Peyer's patch (tissue), 4 donors: ENCODE results near the gene RPL36AL. TPM values are rescaled to one million over a fixed set of nuclear protein-coding genes. Genes with fewer than 3 reads are reported as not detected.
"Not testable (repeated sequence)": the region's sequence is repeated elsewhere in the genome, so short reads cannot be mapped to it uniquely, and the experiment has no call there.

Experiments used
- DNase-seq, 3 donors: peaks; one replicate each; pipeline ENCODE4 v3.0.0-alpha.2; 2017 to 2019
- H3K27ac ChIP-seq, 4 donors: fragments of 200-600 bp; sonication (generic); one replicate each; pipeline ENCODE4 v1.5.1; 2016 to 2019
- H3K27me3 ChIP-seq, 2 donors: fragments of 200-600 bp; sonication (generic); one replicate each; pipeline ENCODE4 v1.5.1; 2019
- H3K36me3 ChIP-seq, 3 donors: fragments of 200-600 bp; sonication (generic); one replicate each; pipeline ENCODE4 v1.5.1; 2016 to 2019
- H3K4me1 ChIP-seq, 4 donors: fragments of 200-600 bp; sonication (generic); one replicate each; pipeline ENCODE4 v1.5.1; 2016 to 2019
- H3K4me3 ChIP-seq, 4 donors: fragments of 200-600 bp; sonication (generic); 1 replicate in 3 of 4; 2 replicates in 1 of 4; pipeline ENCODE4 v1.5.1; 2016 to 2019; ENCODE audit warnings: mild to moderate bottlenecking in 1 of 4
- H3K9me3 ChIP-seq, 4 donors: fragments of 200-600 bp; sonication (generic); one replicate each; pipeline ENCODE4 v1.5.1; 2016 to 2019; ENCODE audit warnings: mild to moderate bottlenecking in 1 of 4
- POLR2A ChIP-seq, 2 donors: fragments of 450-650 bp; IDR thresholded peaks; one replicate each; pipeline ENCODE4 v1.5.1; 2017; ENCODE audit warnings: antibody characterized with exemption in 2 of 2, mild to moderate bottlenecking in 2 of 2, moderate library complexity in 2 of 2
- total RNA-seq, 4 donors: library from RNA; depleted of rRNA; stranded (reverse); fragments of >200 nt; gene quantifications; one replicate each; pipeline ENCODE4 v1.1.0, GENCODE V29; 2016
- TF ChIP-seq, protein P1 (sequence below), 6 experiments: fragments of 450-650 bp in 4 of 6; fragments of 200-600 bp in 2 of 6; sonication (generic) in 1 of 6; IDR thresholded peaks; one replicate each; pipeline ENCODE4 v1.5.1; 2017 to 2019; ENCODE audit warnings: antibody characterized with exemption in 6 of 6, mild to moderate bottlenecking in 3 of 6, moderate library complexity in 1 of 6

Gene RPL36AL
- total RNA-seq, 4 donors from 2014 or later, result 117 to 225 (median 169) TPM

DNA sequence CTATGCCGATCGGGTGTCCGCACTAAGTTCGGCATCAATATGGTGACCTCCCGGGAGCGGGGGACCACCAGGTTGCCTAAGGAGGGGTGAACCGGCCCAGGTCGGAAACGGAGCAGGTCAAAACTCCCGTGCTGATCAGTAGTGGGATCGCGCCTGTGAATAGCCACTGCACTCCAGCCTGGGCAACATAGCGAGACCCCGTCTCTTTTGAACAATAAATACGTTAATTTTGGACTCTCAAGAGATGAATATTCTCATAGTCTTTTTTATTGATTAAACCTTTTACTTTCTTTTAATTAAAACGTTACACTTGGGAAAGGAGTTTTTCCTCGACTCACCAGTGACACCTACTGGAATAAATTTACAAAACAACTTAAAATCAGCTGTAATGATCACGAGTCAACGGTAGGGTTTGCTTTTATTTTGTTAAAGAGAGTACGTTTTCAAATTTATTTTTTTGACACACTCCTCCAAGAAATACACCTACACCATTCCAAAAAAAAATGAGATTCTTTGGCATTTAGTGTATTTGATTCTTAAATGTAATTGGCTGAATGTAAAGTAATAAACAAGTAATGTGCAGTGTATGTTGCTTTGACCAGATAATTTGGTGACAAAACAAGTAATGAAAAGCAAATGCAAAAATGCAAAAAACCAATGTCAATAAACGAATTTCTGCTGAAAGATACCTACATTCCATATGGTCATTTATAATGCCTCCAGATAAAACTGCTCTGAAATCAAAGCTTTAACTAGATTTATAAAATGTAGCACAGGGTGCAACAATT is 33.6 kb downstream of the RPL36AL start:
- peak overlapping the region; percentile 66 to 97 (median 78) for H3K4me3 ChIP-seq

DNA sequence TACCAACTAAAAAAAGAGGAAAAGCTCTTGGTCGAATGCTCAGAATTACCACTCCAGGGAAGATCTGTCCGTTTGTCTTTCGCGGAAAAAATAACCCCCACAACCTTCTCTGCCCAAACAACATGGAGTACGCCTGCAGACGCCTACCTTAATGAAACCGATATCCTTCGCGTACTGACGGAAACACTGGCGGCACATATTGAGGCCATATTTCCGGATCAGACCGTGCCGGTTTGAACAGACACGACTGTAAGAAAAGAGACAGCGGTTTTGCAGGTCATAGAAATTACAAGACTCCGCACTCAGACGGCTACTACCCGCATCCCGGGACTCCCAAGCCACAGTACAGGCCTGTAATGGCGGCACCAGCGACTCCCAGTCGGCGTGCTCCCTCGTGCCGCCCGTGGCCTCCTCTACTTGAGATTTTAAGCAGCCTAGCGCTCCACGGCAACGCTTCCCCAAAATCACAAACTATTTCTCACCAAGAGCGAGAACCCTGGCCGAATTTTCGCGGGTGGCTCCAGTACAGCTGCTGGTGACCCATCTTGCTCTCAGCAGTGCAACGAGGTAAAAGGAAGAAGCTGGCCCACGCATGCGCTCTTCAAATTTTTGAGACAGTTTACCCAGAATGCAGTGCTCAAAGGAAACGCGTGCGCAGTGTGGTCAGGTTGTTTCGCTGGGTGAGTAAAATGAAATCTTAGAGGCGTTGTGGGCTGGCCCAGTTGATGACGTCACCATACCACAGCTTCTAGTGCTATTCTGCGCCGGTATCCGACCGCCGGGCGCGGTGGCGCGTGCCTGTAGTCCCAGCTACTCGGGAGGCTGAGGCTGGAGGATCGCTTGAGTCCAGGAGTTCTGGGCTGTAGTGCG is 34.4 kb downstream of the RPL36AL start, which contains the start of gene RPS29:
Gene RPS29, minus strand, starts transcription at position 578 of the 870 bp plus-strand sequence. Its CDS starts 34 bp downstream, at position 544.
- Histone ChIP-seq H3K27me3 (no peaks in the 10 kb centered on the region), H3K4me1 (peaks cover 7 to 14% (median 11%) of the 10 kb centered on the region in 4 donors), H3K36me3 (peaks cover 0 to 27% (median 0%) of the 10 kb centered on the region in 3 donors), H3K27ac (peak within 1 kb of the TSS; percentile 90 to 97 (median 92)), H3K9me3 (no peaks in the 10 kb centered on the region), H3K4me3 (peak within 1 kb of the TSS; percentile 66 to 97 (median 78))
- DNase-seq, result peak; percentile 97 to 99 (median 97)
- TF ChIP-seq, protein P1, sequence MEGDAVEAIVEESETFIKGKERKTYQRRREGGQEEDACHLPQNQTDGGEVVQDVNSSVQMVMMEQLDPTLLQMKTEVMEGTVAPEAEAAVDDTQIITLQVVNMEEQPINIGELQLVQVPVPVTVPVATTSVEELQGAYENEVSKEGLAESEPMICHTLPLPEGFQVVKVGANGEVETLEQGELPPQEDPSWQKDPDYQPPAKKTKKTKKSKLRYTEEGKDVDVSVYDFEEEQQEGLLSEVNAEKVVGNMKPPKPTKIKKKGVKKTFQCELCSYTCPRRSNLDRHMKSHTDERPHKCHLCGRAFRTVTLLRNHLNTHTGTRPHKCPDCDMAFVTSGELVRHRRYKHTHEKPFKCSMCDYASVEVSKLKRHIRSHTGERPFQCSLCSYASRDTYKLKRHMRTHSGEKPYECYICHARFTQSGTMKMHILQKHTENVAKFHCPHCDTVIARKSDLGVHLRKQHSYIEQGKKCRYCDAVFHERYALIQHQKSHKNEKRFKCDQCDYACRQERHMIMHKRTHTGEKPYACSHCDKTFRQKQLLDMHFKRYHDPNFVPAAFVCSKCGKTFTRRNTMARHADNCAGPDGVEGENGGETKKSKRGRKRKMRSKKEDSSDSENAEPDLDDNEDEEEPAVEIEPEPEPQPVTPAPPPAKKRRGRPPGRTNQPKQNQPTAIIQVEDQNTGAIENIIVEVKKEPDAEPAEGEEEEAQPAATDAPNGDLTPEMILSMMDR (IDR thresholded peaks at IDR 0.05), result no peak
- peak; percentile 92 to 95 for TF ChIP-seq POLR2A (IDR thresholded peaks at IDR 0.05)

More for the DNA sequence above, 33.6 kb downstream of the RPL36AL start:
- Histone ChIP-seq H3K9me3 (no peaks in the 10 kb centered on the region), H3K4me1 (peaks cover 7 to 14% (median 11%) of the 10 kb centered on the region in 4 donors), H3K36me3 (peaks cover 0 to 25% (median 0%) of the 10 kb centered on the region in 3 donors), H3K27me3 (no peaks in the 10 kb centered on the region), H3K27ac (peak overlapping the region; percentile 90 to 97 (median 92))
- no peak for TF ChIP-seq POLR2A (IDR thresholded peaks at IDR 0.05)
- TF ChIP-seq, protein P1 (IDR thresholded peaks at IDR 0.05), result peak; percentile 75 to 98 (median 97)
- peak in 2 of 3 donors; percentile 62 to 93 for DNase-seq

DNA sequence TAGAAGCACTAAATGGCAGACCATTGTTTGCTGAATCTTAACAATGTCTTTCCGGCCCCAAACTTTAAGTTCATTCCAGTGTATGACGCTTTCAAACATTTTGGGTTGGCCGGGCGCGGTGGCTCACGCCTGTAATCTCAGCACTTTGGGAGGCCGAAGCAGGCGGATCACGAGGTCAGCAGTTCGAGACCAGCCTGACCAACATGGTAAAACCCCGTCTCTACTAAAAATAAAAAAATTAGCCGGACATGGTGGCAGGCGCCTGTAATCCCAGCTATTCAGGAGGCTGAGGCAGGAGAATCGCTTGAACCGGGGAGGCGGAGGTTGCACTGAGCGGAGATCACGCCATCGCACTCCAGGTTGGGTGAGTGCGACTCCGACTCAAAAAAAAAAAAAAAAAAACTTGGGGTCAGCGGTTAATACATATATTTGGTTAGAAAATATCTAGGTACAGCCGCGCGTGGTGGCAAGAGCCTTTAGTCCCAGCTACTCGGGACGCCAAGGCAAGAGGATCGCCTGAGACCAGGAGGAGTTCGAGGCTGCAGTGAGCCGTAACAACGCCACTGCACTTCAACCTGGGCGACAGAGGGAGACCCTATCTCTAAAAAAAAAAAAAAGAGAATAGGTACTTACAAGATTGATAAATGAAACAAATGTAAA is 35.3 kb downstream of the RPL36AL start:
- peaks cover 7 to 14% (median 11%) of the 10 kb centered on the region in 4 donors for H3K4me1 ChIP-seq
- H3K27ac ChIP-seq, result peak overlapping the region; percentile 90 to 97 (median 92)
- not testable (repeated sequence) for H3K27me3 ChIP-seq, H3K9me3 ChIP-seq, DNase-seq
- H3K36me3 ChIP-seq, result peaks cover 0 to 27% (median 0%) of the 10 kb centered on the region in 3 donors
- peak overlapping the region; percentile 66 to 97 (median 78) for H3K4me3 ChIP-seq

DNA sequence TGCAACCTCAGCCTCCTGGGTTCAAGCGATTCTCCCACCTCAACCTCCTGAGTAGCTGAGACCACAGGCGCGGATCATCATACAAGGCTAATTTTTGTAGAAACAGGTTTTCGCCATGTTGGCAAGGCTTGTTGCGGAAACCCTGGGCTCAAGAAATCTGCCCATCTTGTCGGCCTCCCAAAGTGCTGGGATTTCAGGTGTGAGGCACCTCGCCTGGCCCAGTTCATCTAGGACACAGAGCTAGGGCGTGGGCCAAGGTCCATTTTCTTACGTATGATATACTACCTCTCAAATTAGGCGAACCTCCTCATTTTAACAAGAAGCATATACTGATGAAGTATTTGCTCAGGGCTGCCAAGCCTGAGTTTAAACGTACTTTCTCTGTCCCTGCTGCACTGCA is 36.4 kb downstream of the RPL36AL start:
- Histone ChIP-seq H3K4me1 (peaks cover 7 to 14% (median 11%) of the 10 kb centered on the region in 4 donors), H3K9me3 (no peaks in the 10 kb centered on the region), H3K36me3 (peaks cover 0 to 27% (median 0%) of the 10 kb centered on the region in 3 donors), H3K4me3 (peak overlapping the region in 3 of 4 donors; percentile 25 to 83 (median 66)), H3K27me3 (no peaks in the 10 kb centered on the region), H3K27ac (peak overlapping the region in 1 of 4 donors; percentile 21)
- TF ChIP-seq, protein P1 (IDR thresholded peaks at IDR 0.05), result no peak
- no peak for TF ChIP-seq POLR2A (IDR thresholded peaks at IDR 0.05)
- no peak for DNase-seq

DNA sequence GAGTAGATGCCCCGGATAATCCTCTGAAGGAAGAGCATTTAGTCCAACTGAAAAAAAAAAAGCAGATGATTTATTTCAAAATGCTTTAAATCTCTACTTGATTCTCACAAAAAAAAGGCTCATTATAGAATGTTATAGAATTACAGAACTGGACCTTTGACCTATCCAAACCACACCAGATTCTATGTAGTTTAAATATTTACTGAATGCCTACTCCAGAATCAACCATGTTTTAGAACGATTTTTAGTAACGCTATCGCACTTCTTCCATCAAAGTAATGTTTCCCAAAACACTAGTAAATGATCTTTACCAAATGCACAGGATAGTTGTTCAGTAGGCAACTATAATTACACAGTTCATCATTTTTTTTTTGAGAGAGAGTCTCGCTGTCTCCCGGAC is 36.8 kb downstream of the RPL36AL start:
- H3K36me3 ChIP-seq, result peaks cover 0 to 27% (median 0%) of the 10 kb centered on the region in 3 donors
- H3K27me3 ChIP-seq, result no peaks in the 10 kb centered on the region
- H3K4me3 ChIP-seq, result peak overlapping the region in 2 of 4 donors; percentile 25 to 66
- H3K9me3 ChIP-seq, result no peaks in the 10 kb centered on the region
- no peak for TF ChIP-seq POLR2A (IDR thresholded peaks at IDR 0.05)
- TF ChIP-seq, protein P1 (IDR thresholded peaks at IDR 0.05), result no peak
- H3K4me1 ChIP-seq, result peaks cover 7 to 14% (median 11%) of the 10 kb centered on the region in 4 donors
- no peak for DNase-seq
- H3K27ac ChIP-seq, result no peak overlapping the region
